Activated gamma-delta T cell treated with anti-CD3 and anti-CD28 coated beads, Interleukin-2, amount 50 U/mL, for 16 hours (primary cell): ENCODE results near the gene LITAF.

Experiments
- DNase-seq: peaks from one replicate; pipeline ENCODE4 v3.0.0-alpha.2; 2020; ENCODE audit warnings: low read depth

LITAF gene

DNA sequence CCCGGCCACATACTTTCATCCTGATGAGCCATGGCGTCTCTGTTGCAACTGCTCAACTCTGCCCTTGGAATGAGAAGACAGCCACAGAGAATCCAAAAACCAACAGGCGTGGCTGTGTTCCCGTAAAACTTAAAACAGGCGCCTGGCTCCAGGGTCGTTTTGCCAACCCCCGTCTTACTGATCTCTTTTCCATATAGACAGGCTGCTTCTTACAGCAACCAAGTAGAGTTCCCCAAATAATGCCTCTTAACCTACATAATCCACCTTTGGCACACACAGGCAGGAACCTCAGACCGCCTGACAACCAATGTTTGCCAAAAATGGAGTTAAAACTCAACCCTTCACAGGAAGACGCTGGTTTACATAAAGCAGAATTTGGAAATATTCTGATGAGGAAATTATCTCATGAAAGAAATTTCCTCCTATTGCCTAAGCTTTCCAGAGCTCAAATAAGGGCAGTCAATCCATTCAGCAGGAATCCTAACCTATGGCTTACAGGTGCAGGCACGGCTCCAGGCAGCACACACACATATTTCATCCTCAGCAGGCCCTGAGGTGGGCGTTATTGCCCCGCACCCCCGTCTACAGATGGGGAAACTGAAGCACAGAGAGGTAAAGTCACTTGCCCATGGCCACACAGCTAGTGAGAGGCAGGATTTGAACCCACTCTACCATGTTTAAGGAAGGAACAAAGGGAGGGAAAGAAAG, 35.8 kb downstream of the LITAF start:
- no peak for DNase-seq

DNA sequence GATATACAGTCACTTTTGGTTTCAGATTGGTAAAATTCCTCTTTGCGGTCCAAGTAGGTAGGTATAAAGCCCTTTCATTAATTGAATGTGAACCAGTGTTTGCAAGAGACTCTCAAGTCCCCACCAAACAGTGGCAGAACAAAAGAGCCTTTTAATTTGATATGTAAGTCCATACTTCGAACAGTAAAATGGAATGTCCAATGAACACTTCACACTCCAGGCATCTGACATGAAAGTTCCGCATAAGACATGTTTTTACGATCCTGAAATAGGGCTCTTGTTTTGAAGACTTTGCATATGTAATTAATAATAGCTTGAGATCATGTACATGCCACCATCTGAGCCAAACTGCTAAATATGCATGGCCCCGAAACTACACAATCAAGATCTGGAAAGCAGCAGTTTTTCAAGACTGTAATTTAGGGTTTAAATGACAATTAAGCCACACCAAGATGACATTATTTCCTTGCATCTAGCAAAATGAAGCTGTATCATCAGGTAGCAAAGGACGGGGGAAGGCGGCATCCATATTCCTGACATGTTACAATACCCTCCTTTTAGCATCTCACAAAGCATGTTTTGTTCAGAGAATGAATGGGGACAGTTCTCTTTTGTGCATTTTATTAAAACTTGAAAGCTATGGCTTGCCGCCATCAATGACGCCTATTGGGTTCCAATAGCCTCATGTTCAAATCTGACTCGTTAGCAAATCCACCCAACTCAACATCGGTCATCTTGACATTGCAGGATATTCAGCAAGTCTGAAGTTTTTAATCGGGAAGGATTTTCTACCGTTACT, 39.4 kb downstream of the LITAF start:
- DNase-seq: no peak

DNA sequence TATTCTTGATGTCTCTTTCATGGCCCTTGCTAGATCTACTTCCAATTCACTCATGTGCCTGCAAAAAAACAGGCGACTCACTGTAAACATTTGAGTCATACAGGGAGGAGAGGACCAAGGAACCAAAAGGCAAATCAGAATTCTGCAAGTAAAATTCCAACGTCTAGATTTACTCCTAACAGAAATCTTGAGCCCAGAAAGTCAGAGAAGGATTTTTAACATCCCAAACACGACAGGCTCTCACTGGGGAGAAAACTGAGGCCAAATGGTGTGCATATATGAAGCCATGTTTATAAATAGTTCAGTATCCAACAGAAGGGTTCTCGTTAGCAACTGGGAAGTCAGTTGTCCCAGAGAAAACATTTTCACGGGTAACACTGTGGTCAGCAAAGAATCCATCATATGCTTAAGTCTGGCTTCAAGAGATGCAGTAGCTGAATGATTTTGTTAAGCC, 40.1 kb downstream of the LITAF start:
- no peak for DNase-seq

GRCh38 chr16:11543661-11544393, 42.9 kb downstream of the LITAF start:
- DNase-seq: no peak

GRCh38 chr16:11542069-11542744, 44.5 kb downstream of the LITAF start:
- DNase-seq: no peak

- no peak for DNase-seq
Measured at GRCh38 chr16:11539641-11540050, 47.1 kb downstream of the LITAF start.

- DNase-seq: no peak
Measured at GRCh38 chr16:11538880-11539279, 47.8 kb downstream of the LITAF start.

GRCh38 chr16:11536104-11536866, 50.4 kb downstream of the LITAF start:
- no peak for DNase-seq

DNA sequence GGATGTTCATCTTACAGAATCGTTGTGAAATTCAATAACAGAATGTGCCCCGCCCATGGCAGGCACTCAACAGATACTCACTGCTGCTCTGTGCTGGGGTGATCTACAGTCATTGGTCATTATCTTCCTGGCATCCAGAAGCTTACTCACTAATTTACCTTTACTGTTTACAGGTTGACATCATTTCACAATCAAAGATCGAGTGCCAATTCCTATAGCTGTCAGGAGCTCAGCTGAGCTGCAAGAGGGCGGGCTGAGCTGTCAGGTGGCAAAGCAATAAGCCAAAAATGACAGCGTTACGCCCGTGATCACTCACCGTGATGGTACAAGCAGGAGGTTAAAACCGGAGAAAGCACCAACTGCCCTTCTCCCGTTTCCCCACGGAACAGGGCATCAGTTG, 51.2 kb downstream of the LITAF start:
- DNase-seq: no peak

- DNase-seq: no peak
Measured at GRCh38 chr16:11534262-11534661, 52.5 kb downstream of the LITAF start.

DNA sequence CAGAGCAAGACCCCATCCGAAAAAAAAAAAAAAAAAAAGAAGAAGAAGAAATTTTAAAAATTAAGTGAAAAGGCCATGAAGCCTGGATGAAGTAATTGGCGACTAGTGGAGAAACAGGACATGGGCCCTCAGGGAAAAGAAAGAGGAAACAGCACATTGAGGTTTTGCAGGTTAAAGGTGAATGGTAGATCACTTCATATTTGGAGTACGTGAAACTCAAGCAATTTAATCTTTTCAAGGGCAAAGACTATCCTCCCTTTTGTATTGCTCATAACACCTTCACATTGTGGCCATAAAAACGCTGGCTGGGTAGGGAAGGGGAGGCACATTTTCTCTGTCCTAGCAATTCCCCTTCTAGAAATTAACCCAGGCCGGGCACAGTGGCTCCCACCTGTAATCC, 53.1 kb downstream of the LITAF start:
- no peak for DNase-seq

DNA sequence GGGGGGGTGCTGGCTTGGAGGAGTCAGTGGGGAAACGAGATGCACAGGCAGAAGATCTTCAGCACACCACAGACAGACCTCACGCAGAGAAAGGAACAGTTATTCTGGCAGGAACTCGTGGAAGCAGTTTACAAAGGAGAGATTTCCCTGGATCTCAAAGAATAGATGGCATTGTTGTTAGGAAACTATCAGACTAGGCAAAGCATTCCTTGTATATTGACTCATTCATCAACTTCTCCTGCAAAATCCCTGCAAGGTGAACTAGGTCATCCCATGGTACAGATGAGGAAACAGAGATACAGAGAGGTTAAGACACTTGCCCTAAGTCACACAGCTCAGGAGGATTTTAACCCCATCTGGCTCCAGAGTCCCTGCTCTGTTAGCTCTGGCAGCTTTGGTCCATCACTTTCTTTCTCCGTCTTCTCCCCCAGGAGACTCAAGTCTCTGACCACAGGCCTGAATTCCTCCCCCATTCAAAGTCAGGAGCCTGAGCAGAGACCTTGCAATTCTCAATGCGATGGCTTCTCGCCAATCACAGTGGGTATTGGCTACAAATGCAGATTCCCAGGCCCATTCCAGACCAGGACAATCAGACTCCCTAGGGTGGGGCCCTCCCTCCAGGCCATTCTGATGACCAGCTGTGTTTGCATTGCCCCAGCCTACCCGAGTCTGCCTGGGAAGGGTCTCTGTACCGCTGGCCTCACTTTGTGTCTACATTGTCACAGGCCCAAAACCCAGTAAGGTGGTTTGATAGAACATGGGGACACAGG, 56.4 kb downstream of the LITAF start:
- DNase-seq: no peak

DNA sequence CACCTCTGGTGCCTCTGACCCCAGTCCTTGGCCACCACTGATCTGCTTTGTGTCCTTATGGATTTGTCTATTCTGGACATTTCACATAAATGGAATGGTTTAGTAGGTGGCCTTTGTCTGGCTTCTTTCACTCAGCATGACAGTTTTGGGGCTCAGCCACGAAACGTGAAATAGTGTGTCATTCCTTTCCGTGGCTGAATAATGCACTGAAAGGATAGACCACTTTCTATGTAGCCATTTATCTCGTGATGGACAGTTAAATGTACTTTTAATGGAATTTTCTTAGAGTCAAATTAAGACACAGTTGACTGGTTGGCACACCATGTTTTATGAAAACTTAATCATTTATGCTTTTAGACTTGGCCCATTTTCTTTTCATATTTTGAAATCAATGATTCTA, 57.4 kb downstream of the LITAF start:
- no peak for DNase-seq

DNA sequence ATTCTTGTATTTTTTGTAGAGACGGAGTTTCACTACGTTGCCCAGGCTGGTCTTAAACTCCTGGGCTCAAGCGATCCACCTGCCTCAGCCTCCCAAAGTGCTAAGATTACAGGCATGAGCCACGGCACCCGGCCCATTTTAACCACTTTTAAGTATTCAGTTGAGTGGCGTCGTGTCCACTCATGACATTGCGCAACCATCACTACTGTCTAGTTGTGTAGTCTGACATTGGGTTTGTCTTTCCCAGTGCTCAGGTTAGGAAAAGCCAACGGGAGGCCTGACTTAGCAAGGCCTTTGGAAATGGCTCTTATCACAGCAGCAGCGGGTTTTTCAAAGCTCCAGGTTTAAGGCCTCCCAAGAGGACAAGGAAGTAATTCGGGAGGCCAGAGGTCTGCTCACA, 58.7 kb downstream of the LITAF start:
- no peak for DNase-seq

- DNase-seq: no peak
Measured at GRCh38 chr16:11526655-11527350, 59.9 kb downstream of the LITAF start.

DNA sequence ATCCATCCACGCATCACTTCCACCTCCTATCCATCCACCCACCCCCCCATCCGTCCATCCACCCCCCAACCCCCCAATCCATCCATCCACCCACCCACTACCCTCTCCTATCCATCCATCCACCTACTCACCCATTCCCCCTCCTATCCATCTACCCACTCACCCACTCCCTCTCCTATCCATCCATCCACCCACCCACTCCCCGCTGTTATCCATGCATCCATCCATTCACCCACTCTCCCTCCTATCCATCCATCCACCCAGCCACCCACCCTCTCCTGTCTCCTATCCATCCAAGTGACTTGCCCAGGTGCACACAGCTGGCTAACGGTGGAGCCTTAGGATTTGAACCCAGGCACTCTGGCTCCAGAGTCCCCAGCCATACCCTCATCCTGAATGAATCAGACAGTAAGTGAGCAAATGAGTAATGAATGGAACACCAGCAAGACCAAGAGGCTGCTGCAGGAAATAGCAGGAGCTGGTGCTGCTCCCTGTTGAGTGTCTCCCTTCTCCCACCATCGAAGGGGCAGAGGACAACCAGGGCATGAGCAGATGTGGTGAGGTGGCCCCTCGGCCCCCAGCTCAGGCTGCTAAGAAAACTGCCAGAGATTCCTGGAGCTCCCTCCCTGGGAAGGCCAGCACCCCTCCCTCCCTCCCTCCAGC, 62.5 kb downstream of the LITAF start:
- no peak for DNase-seq

- DNase-seq: no peak
Measured at GRCh38 chr16:11521055-11521454, 65.7 kb downstream of the LITAF start.

DNA sequence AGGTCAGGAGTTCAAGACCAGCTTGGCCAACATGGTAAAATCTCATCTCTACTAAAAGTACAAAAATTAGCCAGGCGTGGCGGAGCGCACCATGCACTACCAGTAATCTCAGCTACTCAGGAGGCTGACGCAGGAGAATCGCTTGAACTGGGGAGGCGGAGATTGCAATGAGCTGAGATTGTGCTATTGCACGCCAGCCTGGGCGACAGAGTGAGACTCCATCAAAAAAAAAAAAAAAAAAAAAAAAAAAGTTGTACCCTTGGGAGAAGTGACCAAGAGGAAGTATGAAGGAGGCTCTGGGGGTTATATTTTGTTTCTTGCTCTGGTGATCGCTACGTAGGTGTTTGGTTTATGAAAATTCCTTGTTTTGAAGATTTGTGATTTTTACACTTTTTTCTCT, 66.3 kb downstream of the LITAF start:
- no peak for DNase-seq

DNA sequence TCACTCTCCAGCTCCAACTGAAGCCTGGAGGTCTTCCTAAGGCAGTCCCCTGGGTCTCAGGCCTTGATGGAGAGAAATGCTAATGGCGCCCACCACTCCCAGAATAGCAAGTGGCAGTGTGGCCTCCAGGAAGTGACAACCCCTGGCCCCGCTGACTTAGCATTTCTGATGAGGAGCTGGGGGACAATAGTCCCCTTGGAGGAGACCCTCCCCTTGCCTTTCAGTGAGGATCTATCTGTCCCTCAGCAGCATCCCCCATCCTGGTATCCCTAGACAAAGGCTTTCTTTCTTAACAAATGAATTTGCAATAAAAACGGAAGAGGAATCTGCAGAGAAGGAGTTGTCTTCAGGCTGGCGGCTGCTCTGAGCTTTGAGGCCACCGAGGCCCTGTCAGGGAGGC, 68.8 kb downstream of the LITAF start:
- no peak for DNase-seq
